GM12872 (cell line): Measurements from ENCODE around the gene GPR146.

ENCODE experiments used
- TF ChIP-seq, protein P1 (sequence below): IDR thresholded peaks from 3 replicates; pipeline ENCODE4 v1.5.1; 2011; ENCODE audit warnings: low read depth, mild to moderate bottlenecking, low read length, moderate library complexity; ENCODE audit not compliant: insufficient read depth

Gene GPR146

GRCh38 chr7:1076184-1077072, 32.1 kb downstream of the GPR146 start:
- TF ChIP-seq, protein P1, sequence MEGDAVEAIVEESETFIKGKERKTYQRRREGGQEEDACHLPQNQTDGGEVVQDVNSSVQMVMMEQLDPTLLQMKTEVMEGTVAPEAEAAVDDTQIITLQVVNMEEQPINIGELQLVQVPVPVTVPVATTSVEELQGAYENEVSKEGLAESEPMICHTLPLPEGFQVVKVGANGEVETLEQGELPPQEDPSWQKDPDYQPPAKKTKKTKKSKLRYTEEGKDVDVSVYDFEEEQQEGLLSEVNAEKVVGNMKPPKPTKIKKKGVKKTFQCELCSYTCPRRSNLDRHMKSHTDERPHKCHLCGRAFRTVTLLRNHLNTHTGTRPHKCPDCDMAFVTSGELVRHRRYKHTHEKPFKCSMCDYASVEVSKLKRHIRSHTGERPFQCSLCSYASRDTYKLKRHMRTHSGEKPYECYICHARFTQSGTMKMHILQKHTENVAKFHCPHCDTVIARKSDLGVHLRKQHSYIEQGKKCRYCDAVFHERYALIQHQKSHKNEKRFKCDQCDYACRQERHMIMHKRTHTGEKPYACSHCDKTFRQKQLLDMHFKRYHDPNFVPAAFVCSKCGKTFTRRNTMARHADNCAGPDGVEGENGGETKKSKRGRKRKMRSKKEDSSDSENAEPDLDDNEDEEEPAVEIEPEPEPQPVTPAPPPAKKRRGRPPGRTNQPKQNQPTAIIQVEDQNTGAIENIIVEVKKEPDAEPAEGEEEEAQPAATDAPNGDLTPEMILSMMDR: no peak

- TF ChIP-seq, protein P1: no peak
Measured at GRCh38 chr7:1078519-1078918, 34.2 kb downstream of the GPR146 start.

DNA sequence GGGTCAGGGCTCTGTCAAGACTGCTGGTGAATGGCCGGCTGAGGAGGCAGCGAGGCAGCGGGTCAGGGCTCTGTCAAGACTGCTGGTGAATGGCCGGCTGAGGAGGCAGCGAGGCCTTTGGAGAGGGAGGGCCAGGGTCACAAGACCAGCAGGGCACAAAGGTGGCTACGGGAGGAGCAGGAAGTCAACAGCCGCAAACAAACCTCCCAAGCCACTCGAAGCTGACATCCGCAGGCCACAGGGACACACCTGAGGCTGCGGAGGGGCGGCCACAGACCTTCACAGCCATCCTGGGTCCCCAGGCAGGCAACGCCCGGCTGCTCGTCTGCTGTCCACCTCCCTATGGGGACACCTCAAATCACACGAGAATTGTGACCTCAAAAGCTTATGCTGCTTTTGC, 34.6 kb downstream of the GPR146 start:
- TF ChIP-seq, protein P1: no peak

- TF ChIP-seq, protein P1: no peak
Measured at GRCh38 chr7:1079546-1079945, 35.2 kb downstream of the GPR146 start.

DNA sequence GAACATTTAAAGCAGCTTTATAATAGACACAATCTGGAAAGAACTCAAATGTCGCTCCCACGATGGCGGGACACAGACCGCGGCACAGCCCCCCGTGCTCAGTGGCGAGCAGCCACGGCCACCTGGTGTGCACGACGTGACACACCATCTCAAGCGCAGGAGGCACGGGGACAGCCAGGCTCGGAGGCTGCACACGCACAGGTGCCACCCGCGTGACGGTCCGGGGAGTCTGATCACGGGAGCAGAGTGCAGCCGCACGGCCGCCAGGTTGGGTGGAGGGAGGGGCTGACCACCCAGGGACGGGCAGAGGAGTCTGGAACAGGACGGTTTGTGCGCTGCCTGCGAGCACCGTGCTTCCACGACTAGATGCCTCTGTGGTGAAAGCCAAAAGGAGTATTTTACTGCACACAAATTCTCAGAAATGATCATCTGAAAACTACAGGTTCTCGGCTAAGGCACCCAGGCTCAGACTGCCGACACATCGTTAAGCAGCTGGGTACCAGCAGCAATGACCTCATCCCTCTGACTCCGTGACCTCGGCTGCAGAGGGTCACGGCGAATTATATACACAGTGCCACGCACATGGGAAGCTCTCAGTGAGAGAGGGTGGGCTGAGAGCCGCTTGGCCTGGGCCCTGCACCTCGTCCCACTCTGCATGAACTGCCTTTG, 36.0 kb downstream of the GPR146 start:
- TF ChIP-seq, protein P1: no peak

GRCh38 chr7:1080921-1081255, 36.5 kb downstream of the GPR146 start:
- TF ChIP-seq, protein P1: no peak

- TF ChIP-seq, protein P1: no peak
Measured at GRCh38 chr7:1081336-1081735, 37.0 kb downstream of the GPR146 start.
